NCI-H774 (cell line): ENCODE data around the gene IDE.
"Not testable (repeated sequence)": the region's sequence is repeated elsewhere in the genome, so short reads cannot be mapped to it uniquely, and the experiment has no call there.

Experiments used
- DNase-seq: peaks from one replicate; lab custom pipeline; 2025; lab: John Stamatoyannopoulos, UW

Gene IDE

DNA sequence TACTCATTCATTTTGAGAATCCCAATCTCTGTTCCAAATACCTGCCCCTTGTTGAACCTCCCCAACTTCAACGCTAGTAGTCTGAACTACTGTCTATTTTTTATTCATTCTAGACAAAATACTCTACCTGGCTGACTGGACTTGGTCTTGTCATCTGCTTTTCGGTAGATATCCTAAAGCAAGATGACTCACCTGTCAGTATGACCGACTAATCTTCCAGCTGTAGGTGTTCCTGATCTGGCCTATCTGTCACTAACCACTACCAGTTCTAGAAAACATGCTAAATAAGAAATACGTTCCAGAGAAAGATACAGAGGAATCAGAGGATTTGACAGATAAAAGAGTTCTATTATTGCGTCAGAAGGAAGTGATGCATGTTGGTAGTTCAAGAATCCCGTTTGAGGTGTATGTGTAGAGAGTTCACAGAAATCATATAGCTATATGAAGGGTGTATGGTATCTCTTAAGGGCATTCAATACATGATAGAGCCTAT, 81.1 kb downstream of the IDE start:
- no peak for DNase-seq

DNA sequence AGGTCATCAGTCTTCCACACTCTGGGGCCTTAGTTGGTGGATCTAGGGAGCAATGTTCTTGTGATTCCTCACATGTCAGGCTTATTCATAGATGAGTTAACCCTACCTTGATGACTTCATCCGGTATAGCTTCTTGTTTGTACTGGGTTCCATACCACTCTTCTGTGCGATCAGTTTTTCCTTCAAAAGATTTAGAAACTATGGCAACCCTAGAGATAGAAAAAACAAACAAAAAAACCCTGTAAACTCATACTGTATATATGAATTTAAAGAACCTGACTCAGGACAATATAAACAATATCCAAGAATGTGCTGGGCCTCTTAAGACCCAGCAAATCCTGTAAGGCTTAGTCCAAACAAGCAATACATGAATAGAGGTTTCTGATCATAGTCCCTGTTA, 83.5 kb downstream of the IDE start:
- no peak for DNase-seq

DNA sequence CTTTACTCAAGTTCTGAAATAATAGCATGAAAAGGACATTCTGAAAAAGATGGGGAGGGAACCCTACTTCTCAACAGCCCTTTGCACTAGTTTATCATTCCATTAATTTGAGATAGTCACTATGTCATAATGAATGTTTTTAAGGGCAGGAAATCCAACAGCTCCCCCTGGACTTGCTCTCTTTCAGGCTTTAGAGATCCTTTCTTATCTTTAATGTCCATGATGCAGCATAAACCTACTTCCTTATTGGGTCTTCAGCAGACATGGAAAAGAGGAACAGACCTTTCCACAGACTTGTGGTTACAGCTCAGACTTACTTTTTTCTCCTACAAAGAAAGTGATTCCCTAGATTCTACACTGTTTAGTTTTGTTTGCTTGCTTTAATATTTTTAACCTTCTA, 87.3 kb downstream of the IDE start:
- DNase-seq: no peak

DNA sequence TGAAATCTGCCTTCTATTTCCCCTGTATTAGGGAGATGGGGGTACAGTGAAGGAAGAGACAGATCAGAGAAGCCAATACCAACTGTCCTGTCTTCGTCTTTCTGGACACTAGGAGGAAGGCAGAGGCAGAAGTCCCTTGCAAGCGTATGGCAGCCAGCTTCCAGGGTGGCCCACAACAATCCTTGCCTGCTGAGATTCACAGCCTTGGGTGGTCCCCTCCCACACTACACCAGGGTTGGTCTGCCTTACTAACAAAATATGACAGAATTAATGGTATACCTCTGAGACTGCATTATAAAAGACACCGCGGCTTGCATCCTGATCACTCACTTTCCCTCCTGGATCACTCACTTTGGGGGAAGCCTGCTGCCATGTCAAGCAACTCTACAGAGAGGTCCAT, 90.4 kb downstream of the IDE start:
- no peak for DNase-seq

DNA sequence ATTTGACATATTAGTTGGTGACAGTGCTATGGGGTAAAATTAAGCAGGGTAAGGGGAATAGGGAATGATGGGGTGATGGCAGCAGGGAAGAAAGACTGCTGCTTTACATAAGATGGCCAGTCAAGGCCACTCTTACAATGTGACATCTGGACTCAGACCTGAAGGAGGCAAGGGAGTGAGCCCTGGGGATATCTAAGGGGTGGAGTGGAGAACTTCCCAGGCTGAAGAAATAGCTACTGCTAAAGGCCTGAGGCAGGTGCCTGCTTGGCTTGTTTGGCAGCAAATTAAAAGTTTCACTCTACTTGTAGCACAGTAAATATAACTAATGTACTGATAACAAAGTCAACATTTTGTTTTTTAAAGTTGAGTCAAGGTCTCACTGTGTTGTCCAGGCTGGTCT, 93.5 kb downstream of the IDE start:
- DNase-seq: no peak

- DNase-seq: no peak
These were observed 94.3 kb downstream of the IDE start for GRCh38 chr10:92479547-92479946.

GRCh38 chr10:92478536-92478935, 95.4 kb downstream of the IDE start:
- no peak for DNase-seq

DNA sequence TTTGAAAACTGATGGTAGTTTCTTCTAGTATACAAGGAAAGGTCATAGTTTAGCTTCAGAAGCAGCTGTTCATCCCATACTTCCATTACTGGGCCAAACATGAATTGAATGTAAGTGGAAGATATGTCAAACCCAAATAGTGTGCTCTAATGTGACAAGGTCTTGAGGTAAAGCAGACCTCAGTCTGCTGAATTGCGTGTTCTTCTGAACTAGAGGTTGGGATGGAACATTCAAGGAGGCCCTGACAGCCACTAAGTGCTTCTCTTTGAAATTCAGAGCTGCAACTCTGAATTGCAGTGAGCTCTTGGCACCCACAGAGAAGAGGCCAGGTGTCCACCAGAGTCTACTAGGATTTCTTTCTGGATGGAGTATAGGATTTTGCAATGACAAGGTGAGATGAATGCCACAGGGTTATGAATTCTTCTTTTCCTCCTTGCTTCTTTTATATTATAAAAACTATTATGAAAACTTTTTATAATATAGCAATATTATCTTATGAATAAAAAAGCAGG, 98.5 kb downstream of the IDE start:
- no peak for DNase-seq

- DNase-seq: no peak
These were observed 103.9 kb downstream of the IDE start for GRCh38 chr10:92470026-92470425.

GRCh38 chr10:92464364-92464763, 109.5 kb downstream of the IDE start:
- no peak for DNase-seq

DNA sequence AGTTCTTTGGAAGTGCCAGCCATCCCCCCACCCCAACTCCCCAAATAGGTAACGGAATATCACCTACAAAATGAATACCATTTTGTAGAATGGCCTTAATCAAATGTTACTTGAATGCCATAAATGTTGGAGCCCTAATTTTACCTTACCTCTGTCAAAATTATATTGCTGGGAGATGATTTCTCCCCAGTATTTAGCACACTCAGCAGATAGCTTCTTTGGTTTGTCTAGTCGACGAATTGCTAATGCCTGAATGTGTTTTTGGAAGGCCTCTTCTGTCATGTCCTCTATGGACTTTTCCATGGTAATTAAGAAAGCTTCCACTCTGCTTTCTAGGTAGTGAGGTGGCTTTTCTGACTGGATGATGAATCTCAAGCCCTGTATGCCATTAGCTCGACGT, 110.3 kb downstream of the IDE start:
- no peak for DNase-seq

DNA sequence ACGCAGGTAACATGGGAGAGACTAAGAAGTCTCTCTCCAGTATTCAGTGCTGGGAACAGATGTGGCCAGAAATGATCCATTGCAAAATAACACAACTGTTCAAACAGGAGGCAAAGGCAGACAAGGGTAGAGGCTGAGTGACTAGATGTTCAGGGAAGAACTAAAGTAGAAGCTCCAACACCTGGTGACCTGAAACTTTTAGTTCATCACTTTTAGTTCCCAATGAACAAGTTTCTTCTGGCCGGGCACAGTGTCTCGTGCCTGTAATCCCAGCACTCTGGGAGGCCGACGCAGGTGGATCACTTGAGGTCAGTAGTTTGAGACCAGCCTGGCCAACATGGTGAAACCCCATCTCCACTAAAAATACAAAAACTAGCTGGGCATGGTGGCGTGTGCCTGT, 118.9 kb downstream of the IDE start:
- DNase-seq: not testable (repeated sequence)

GRCh38 chr10:92452313-92452712, 121.6 kb downstream of the IDE start:
- no peak for DNase-seq

DNA sequence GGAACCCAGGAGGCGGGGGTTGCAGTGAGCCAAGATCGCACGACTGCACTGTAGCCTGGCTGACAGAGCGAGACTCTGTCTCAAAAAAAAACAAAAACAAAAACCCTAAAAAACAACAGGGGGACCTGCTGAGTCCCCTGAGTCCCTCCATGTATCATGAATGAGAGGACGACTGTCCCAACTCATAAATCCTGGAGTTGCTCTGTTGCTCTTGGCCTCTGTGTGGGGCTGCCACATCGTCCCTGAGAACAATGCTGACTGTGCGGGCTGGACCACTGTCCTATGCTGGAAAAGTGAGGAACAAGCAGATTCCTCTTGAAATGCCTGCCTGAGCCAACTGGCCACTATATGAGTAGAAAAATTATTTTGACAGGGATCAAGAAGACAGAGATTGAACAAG, 122.5 kb downstream of the IDE start:
- no peak for DNase-seq

GRCh38 chr10:92450896-92451295, 123.0 kb downstream of the IDE start:
- DNase-seq: no peak

DNA sequence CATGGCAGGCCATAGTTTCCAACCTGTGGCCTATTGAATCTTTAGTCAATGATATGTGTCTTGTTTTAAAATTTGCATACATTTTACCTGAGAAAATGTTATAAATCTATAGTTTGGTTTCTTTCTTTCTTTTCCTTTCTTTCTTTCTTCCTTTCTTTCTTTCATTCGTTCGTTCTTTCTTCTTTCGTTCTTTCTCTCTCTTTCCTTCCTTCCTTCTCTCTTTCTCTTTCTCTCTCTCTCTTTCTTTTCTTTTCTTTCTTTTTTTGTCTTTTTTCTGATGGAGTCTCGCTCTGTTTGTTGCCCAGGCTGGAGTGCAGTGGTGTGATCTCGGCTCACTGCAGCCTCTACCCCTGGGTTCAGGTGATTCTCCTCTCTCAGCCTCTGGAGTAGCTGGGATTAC, 133.3 kb downstream of the IDE start:
- no peak for DNase-seq

DNA sequence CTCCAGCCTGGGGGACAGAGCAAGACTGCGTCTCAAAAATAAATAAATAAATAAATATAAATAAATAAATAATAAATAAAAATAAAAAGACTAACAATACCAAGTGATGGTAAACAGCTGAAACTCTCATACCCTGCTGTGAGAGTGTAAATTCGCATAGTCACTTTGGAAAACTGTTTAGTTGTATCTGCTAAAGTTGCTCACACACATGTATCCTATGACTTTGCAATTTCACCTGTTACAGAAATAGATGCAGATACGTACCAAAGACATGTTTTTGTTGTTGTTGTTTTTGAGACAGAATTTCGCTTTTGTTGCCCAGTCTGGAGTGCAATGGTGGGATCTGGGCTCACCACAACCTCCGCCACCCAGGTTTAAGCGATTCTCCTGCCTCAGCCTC, 135.7 kb downstream of the IDE start:
- no peak for DNase-seq

DNA sequence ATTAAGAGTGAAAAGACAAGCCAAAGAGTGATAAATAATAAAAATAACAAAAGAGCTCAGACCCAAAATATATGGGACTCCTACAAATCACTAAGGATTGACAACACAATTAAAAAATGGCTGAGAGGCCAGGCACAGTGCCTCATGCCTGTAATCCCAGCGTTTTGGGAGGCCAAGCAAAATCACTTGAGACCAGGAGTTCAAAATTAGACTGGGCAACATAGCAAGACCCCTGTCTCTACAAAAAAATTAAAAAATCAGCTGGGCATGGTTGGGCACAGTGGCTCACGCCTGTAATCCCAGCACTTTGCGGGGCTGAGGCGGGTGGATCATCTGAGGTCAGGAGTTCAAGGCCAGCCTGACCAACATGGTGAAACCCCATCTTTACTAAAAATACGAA, 137.3 kb downstream of the IDE start:
- DNase-seq: no peak

DNA sequence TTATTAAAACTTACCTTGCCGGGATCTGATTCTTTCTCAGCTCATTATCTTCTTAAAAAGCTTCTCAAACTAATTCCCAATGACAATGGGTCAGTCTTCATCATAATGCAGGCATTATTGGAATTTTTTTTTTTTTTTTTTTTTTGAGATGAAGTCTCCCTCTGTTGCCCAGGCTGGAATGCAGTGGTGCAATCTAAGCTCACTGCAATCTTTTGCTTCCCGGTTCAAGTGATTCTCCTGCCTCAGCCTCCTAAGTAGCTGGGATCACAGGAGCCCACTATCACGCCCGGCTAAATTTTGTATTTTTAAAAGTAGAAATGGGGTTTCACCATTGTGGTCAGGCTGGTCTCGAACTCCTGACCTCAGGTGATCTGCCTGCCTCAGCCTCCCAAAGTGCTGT, 137.8 kb downstream of the IDE start:
- DNase-seq: not testable (repeated sequence)

GRCh38 chr10:92434385-92434784, 139.5 kb downstream of the IDE start:
- DNase-seq: no peak

GRCh38 chr10:92432596-92432995, 141.3 kb downstream of the IDE start:
- DNase-seq: no peak

DNA sequence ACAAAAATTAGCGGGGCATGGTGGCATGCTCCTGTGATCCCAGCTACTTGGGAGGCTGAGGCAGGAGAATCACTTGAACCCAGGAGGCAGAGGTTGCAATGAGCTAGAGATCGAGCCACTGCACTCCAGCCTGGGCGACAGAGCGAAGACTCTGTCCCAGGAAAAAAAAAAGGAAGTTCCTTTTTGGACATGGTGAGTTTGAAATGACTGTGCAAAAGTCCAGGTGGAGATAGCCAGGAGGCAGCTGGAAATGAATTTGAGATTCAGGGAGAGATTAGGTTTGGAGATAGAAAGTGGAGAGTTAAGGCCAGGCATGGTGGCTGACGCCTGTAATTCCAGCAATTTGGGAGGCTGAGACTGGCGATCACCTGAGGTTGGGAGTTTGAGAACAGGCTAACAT, 143.8 kb downstream of the IDE start:
- DNase-seq: no peak

DNA sequence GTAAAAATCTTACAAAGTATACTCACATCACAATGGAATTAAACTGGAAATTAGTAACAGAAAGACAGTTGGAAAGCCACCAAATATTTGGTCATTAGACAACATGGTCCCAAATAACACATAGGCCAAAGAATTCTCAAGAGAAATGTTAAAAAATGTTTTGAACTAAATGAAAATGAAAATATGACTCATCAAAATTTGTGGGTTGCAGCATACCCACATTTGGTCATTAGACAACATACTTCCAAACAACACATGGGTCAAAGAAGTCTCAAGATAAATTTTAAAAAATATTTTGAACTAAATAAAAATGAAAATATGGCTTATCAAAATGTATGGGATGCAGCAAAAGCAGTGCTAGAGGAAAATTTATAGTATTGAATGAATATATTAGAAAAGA, 152.3 kb downstream of the IDE start:
- no peak for DNase-seq

GRCh38 chr10:92420546-92421275, 153.2 kb downstream of the IDE start:
- DNase-seq: no peak
